Right renal pelvis (tissue), 4 donors: ENCODE measurements around the gene C7orf33. TPM values are rescaled to one million over a fixed set of nuclear protein-coding genes. Genes with fewer than 3 reads are reported as not detected.

Source experiments
- DNase-seq, 4 donors: peaks; one replicate each; pipeline ENCODE4 v3.0.0-alpha.2; 2013; ENCODE audit warnings: low read depth in 4 of 4, low spot score in 3 of 4, missing footprints in 1 of 4
- polyA plus RNA-seq, 4 donors: library from polyadenylated mRNA; unstranded; fragments of 120-200 nt; gene quantifications; one replicate each; pipeline ENCODE4 v1.2.1, GENCODE V29; 2013; ENCODE audit not compliant: insufficient read length in 4 of 4

Gene C7orf33
- polyA plus RNA-seq, 4 donors, result not detected

- DNase-seq, result no peak
Measured at GRCh38 chr7:148624735-148625134, 34.2 kb downstream of the C7orf33 start.

- no peak for DNase-seq
Measured at GRCh38 chr7:148625342-148625741, 34.8 kb downstream of the C7orf33 start.

- no peak for DNase-seq
Measured at GRCh38 chr7:148626828-148627227, 36.3 kb downstream of the C7orf33 start.

- no peak for DNase-seq
Measured at GRCh38 chr7:148628011-148628410, 37.4 kb downstream of the C7orf33 start.

- DNase-seq, result no peak
Measured at GRCh38 chr7:148630078-148630477, 39.5 kb downstream of the C7orf33 start.

- no peak for DNase-seq
Measured at GRCh38 chr7:148633761-148634160, 43.2 kb downstream of the C7orf33 start.

GRCh38 chr7:148637094-148637493, 46.5 kb downstream of the C7orf33 start:
- DNase-seq, result no peak

GRCh38 chr7:148645898-148646297, 55.3 kb downstream of the C7orf33 start:
- no peak for DNase-seq

GRCh38 chr7:148650232-148650858, 59.8 kb downstream of the C7orf33 start:
- DNase-seq, result no peak

GRCh38 chr7:148652773-148653172, 62.2 kb downstream of the C7orf33 start:
- DNase-seq, result no peak

- DNase-seq, result no peak
Measured at GRCh38 chr7:148657929-148658328, 67.4 kb downstream of the C7orf33 start.

GRCh38 chr7:148661471-148661870, 70.9 kb downstream of the C7orf33 start:
- no peak for DNase-seq

- DNase-seq, result no peak
Measured at GRCh38 chr7:148662646-148663045, 72.1 kb downstream of the C7orf33 start.

GRCh38 chr7:148664324-148664723, 73.8 kb downstream of the C7orf33 start:
- peak in 2 of 4 donors; percentile 10 to 16 for DNase-seq

- no peak for DNase-seq
Measured at GRCh38 chr7:148665221-148665620, 74.7 kb downstream of the C7orf33 start.

Other genes with a start within 250 kb of the C7orf33 start
- gene CUL1, start 108.1 kb downstream of the C7orf33 start, polyA plus RNA-seq, result 10 to 100 TPM; 56.6 to 64.3 (median 62.7) TPM